HG03521 (cell line): Measurements from ENCODE around the gene PLA2G4C.

Experiments used
- ATAC-seq: cut with Tn5 transposase; IDR thresholded peaks from one replicate; pipeline ENCODE4 v1.9.1; 2021; ENCODE audit warnings: mild to moderate bottlenecking, moderate library complexity; ENCODE audit not compliant: unreplicated experiment

The PLA2G4C gene

GRCh38 chr19:48061401-48062344 lies 48.9 kb downstream of the PLA2G4C start:
- ATAC-seq, result no peak

GRCh38 chr19:48060381-48060780 lies 50.2 kb downstream of the PLA2G4C start:
- no peak for ATAC-seq

DNA sequence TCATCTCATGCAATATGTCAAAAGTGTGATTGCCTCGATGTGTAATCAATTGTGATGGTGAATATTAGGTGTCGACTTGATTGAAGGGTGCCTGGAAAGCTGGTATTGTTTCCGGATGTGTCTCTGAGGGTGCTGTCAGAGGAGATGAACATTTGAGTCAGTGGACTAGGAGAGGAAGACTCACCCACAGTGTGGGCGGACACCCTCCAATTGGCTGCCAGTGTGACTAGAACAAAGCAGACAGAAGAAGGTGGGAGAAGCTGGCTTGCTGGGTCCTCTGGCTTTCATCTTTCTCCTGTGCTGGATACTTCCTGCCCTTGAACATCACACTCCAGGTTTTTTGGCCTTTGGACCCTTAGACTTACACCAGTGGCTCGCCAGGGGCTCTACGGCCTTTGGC lies 51.3 kb downstream of the PLA2G4C start:
- no peak for ATAC-seq

DNA sequence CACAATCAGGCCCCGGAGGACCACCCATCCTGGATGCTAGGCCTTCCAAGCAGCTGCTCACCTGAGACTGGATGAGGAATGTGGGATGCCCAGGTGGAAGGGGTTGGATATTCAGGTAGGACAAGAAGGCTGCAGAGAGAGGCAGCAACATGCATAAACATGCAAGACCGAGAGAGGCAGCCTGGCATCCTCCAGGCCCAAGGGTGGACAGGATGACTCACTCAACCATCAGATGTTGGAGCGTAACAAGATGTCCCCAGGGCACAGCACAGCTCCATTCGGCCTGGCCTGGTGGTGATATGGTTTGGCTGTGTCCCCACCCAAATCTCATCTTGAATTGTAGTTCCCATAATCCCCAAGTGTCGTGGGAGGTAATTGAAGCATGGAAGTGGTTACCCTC lies 56.8 kb downstream of the PLA2G4C start:
- no peak for ATAC-seq

- ATAC-seq, result no peak
Observed at GRCh38 chr19:48053076-48053475, 57.5 kb downstream of the PLA2G4C start.

GRCh38 chr19:48051335-48052033 lies 59.1 kb downstream of the PLA2G4C start:
- no peak for ATAC-seq

GRCh38 chr19:48044561-48044960 lies 66.1 kb downstream of the PLA2G4C start:
- no peak for ATAC-seq

DNA sequence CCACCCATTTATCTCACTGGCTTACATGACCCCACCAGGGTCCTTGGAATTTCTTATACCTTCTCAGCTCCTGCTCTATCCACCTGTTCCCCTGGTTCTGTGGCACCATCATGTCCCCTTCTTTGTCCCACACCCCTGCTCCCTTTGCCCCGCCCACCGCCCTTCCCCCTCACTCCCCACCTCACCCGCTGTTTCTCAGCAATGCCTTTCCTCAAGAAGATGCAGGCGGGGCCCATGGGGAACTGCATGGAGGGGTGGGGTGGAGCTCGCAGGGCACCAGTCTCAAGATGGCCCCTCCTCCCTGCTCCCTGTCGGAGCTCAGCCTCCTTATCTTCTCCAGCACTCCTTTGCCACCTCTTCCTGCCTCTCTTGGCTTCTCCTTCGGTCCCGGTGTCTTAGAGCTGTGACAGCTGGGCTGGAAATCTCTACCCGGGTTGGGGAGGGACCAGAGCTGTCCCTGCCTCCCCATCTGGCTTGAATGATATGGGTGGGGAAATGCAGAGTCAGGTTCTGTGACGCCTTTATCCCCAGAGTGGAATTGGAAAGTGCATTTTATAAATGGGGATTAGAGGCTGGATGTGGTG lies 66.8 kb downstream of the PLA2G4C start, which contains the start of gene CABP5:
Gene CABP5 (minus strand): TSS at position 405 of the 584 bp plus-strand sequence. CDS start 157 bp downstream, at position 248.
- no peak for ATAC-seq

- no peak for ATAC-seq
Observed at GRCh38 chr19:48041877-48042580, 68.6 kb downstream of the PLA2G4C start.

GRCh38 chr19:48036765-48037164 lies 73.9 kb downstream of the PLA2G4C start:
- ATAC-seq, result no peak

DNA sequence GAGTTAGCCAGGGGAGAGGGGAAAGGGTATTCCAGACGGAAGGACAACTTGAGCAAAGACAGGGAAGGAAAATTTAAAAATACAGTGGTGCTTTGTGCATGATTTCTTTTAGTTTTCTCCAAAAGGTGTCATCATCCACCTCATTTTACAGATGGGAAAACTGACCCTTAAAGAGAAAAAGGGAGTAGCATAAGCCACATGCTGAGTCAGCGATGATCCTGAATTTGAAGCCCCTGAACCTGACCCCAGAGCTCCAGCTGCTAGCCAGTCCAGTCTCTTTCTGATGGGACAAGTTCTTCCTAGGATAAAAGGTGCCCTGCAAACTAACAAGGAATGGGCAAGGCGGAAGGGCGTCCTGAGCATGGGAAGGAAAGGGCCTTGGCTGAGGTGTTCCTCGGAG lies 77.0 kb downstream of the PLA2G4C start:
- ATAC-seq, result no peak

DNA sequence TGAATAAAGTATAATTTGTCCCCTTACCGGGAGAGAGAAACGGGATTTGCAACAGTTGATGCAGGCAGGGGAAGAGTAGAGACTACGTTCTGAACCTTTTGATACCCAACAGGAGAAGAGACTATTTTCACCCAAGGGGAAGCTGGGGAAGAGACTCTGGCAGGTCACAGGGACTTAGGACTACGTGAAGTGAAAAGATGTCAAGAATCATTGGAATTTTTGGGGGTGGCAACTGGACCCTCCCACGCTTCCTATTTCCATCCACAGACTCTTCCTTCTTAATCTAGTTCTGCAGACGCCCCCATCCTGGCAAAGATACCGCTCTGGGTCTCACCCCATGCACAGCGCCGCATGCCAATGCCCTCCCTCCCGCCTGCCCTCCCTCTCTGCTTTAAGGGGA lies 80.5 kb downstream of the PLA2G4C start:
- no peak for ATAC-seq

- no peak for ATAC-seq
Observed at GRCh38 chr19:48029431-48029830, 81.2 kb downstream of the PLA2G4C start.

GRCh38 chr19:48025480-48025879 lies 85.1 kb downstream of the PLA2G4C start:
- ATAC-seq, result no peak

- ATAC-seq, result no peak
Observed at GRCh38 chr19:48023518-48023917, 87.1 kb downstream of the PLA2G4C start.

- ATAC-seq, result no peak
Observed at GRCh38 chr19:48023011-48023410, 87.6 kb downstream of the PLA2G4C start.

DNA sequence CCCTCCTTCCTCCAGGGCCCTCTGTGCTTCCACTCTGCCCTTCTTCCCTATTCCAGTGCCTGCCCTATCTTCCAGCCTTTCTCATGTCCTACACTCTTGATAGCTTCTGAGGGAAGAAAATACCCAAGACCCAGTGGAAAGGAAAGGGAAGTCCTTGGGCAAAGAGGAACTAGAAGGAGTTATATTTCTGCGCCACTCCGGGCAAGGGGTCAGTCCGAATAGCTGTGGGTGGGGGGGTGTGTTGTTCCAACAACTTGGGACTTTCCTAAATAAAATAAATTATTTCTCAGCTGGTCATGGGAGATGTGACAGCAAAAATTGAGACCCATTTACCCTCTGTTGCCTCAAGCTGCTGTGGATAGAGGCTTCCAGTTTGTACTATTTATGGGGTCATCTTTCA lies 89.9 kb downstream of the PLA2G4C start:
- no peak for ATAC-seq

DNA sequence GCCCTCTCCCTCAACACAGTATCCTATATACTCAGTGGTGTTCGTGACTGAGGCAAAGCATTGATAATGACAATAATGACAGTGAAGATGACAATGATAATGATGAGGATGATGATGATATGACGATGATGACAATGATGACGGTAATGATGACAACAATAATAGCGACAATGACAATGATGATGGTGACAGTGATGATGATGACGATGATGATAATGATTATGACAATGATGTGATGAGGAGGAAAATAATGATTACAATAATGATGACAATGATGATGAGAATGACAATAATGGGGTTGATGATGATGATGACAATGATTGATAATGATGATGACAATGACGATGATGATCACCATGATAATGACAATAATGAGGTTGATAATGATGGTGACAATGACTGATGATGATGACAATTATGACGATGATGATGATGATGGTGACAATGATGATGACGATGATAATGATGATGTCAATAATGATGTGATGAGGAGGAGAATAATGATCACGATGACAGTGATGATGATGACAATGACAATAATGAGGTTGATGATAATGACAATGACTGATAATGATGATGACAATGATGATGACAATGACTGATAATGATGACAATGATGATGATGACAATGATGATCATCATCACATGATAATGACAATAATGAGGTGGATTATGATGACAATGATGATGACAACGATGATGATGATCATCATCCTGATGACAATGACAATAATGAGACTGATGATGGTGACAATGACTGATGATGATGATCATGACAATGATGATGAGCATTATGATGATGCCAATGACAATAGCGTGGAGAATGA lies 99.5 kb downstream of the PLA2G4C start:
- no peak for ATAC-seq

DNA sequence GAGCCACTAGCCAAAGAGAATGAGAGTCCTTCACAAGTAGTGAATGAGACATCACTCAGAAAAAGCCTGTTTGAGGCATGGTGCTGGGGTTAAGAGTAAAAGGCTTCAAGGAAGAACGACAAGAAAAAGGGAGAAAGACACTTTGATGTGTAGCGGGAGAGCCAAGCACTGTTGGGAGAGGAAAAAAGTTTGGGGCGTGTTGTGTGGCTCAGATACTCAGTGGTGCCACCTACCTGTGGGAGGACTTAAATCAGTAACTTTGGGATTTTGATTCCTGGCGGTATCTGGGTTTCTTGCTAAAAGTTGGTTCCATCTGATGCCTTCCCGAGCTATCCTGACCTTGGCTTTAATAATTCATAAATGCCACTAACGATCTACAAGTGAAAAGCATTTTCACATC lies 103.9 kb downstream of the PLA2G4C start:
- no peak for ATAC-seq

DNA sequence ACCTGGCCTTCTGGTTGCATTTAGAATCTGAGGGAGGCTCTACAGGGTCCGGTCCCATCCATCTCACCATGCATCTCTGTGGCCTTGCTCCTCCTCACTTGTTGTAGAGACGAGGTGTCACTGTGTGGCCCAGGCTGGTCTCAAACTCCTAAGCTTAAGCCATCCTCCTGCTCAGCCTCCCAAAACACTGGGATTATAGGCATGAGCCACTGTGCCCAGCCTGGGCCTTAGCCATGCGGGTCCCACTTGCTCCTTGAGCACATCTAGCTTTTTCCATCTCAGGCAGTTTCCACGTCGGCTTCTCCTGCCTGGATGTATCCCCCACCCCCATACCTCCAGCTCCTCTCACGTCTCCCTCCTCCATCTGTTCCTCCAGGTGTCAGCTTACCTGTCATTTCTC lies 106.4 kb downstream of the PLA2G4C start:
- no peak for ATAC-seq
